Stromal cell of bone marrow (primary cell): ENCODE results near the gene MDP1.
A peak's percentile ranks its signal among the peaks of the same experiment; 100 is the strongest.
"Not testable (repeated sequence)": the region's sequence is repeated elsewhere in the genome, so short reads cannot be mapped to it uniquely, and the experiment has no call there.

ENCODE experiments used
- DNase-seq: peaks from one replicate; pipeline ENCODE4 v3.0.0-alpha.2; 2012; ENCODE audit warnings: low read depth

The MDP1 gene

GRCh38 chr14:24250354-24250753 lies 34.5 kb upstream of the MDP1 start:
- no peak for DNase-seq

GRCh38 chr14:24249230-24250021 lies 33.6 kb upstream of the MDP1 start:
- DNase-seq: no peak

GRCh38 chr14:24247422-24247821 lies 31.6 kb upstream of the MDP1 start:
- no peak for DNase-seq

GRCh38 chr14:24246765-24247212 lies 30.9 kb upstream of the MDP1 start:
- no peak for DNase-seq

- not testable (repeated sequence) for DNase-seq
These were observed 29.5 kb upstream of the MDP1 start for GRCh38 chr14:24245350-24245749.

- DNase-seq: no peak
These were observed 27.5 kb upstream of the MDP1 start for GRCh38 chr14:24243336-24243836.

GRCh38 chr14:24241829-24242443 lies 26.1 kb upstream of the MDP1 start:
- DNase-seq: peak; percentile 85

GRCh38 chr14:24240110-24240918 lies 24.4 kb upstream of the MDP1 start:
- no peak for DNase-seq

- no peak for DNase-seq
These were observed 22.7 kb upstream of the MDP1 start for GRCh38 chr14:24238527-24239037.

- no peak for DNase-seq
These were observed 22.3 kb upstream of the MDP1 start for GRCh38 chr14:24238123-24238522.

- no peak for DNase-seq
These were observed 21.6 kb upstream of the MDP1 start for GRCh38 chr14:24237463-24237955.

GRCh38 chr14:24236689-24237462 lies 21.0 kb upstream of the MDP1 start:
- no peak for DNase-seq

- DNase-seq: no peak
These were observed 20.2 kb upstream of the MDP1 start for GRCh38 chr14:24235804-24236688.

- DNase-seq: no peak
These were observed 18.5 kb upstream of the MDP1 start for GRCh38 chr14:24234095-24235005.

- no peak for DNase-seq
These were observed 17.6 kb upstream of the MDP1 start for GRCh38 chr14:24233538-24233866.

- no peak for DNase-seq
These were observed 17.0 kb upstream of the MDP1 start, which contains the start of gene GMPR2 for GRCh38 chr14:24232645-24233537. GMPR2 (plus strand) TSS chr14:24232929; CDS start chr14:24233254, 325 bp downstream.

GRCh38 chr14:24232121-24232644 lies 16.3 kb upstream of the MDP1 start, which contains the start of gene NEDD8:
NEDD8 (minus strand) TSS chr14:24232367; CDS start chr14:24232267, 100 bp downstream.
- peak; percentile 99 for DNase-seq
